Central memory CD8-positive, alpha-beta T cell (primary cell): ENCODE data around the gene MTHFR.

Source experiments
- ATAC-seq: fragments of 150-1000 bp; cut with Tn5 transposase; replicated peaks from 2 replicates; pipeline ENCODE4 v1.10.0; 2022; ENCODE audit warnings: mild to moderate bottlenecking, moderate FRiP score, moderate number of reproducible peaks; ENCODE audit not compliant: poor library complexity, severe bottlenecking; ENCODE audit errors: extremely low read depth
- DNase-seq, 2 donors: peaks; one replicate each; pipeline ENCODE4 v3.0.0; 2021; ENCODE audit warnings: low spot score in 2 of 2
- H3K27ac Mint-ChIP-seq: one replicate; pipeline ENCODE4 v1.8.0; 2022; ENCODE audit warnings: low read depth, mild to moderate bottlenecking, moderate library complexity, mixed read lengths
- H3K27me3 Mint-ChIP-seq: one replicate; pipeline ENCODE4 v1.8.0; 2022; ENCODE audit warnings: mixed read lengths
- H3K36me3 Mint-ChIP-seq: one replicate; pipeline ENCODE4 v1.8.0; 2022; ENCODE audit warnings: mild to moderate bottlenecking, moderate library complexity, mixed read lengths; ENCODE audit not compliant: insufficient read depth
- H3K4me1 Mint-ChIP-seq: one replicate; pipeline ENCODE4 v1.8.0; 2022; ENCODE audit warnings: mixed read lengths
- H3K4me3 Mint-ChIP-seq: one replicate; pipeline ENCODE4 v1.8.0; 2022; ENCODE audit warnings: mild to moderate bottlenecking, moderate library complexity, mixed read lengths
- H3K9me3 Mint-ChIP-seq: one replicate; pipeline ENCODE4 v1.8.0; 2022; ENCODE audit warnings: mixed read lengths

The MTHFR gene

DNA sequence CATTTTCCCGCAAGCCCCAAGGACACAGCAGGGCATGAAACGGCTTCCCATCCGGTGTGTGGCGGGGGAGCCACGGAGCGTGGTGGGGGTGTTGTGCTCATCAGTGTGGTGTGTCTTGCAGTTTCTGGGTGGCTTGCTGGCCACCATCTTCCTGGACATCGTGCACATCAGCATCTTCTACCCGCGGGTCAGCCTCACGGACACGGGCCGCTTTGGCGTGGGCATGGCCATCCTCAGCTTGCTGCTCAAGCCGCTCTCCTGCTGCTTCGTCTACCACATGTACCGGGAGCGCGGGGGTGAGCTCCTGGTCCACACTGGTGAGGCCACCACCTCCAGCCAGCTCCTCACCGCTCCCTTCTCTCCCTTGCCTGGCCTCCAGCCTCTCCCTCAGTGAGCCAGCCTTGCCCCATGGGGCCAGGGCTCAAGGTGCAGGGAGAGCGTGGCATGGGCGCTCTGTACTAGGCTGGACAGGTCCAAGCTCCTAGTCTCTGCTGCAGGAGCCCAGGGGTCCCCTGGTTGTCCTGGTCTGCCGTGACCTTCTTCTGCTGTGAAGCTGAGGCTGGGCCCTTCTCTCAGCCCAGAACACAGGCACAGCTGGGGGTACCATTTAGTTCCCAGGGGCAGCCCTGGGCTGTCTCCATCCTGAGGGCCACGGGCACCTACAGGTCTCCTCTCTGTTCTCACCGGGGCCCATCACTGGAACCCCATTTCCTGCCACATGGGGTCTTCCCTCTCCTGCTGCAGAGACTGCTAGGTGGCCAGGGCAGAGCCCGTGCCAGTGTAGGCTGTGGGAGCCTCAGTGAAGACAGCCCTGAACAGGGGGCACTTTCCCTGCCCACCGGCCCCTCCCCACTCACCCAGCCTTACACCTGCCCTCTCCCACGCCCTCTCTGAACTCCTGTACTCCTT is 57.2 kb downstream of the MTHFR start:
- peaks cover 11% of the 10 kb centered on the region for H3K36me3 Mint-ChIP-seq

DNA sequence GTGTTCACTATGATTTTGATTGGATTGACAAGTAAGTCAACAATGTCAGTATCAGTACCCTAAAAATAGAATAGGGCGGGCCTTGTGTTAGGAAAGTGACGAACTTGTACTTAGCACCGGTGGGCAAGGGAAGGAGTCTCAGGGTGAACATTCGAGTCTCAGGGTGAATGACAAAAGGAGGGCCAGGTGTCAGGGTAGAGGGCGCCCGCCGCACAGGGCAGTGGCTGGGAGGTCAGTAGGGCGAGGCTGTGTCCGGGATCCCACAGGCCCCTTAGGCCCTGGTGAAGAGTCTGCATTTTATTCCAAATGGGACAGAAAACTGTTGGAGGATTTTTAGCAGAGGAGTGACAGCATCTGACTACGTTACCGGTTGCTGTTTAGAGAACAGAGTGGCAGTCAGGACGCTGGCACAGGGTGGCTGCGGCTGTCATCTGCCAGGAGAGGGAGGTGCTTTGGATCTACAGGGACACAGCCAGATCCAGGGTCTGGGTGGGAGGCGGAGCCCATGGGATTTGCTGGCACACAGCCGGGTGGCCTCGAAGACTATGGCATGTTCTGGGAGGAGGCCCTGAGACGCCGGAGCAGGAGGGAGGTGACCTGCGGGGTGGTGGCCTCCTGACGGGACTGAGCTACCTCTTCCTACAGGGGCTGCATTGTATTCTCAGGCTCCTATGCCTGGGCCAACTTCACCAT is 58.8 kb downstream of the MTHFR start:
- peak overlapping the region; percentile 50 for H3K27ac Mint-ChIP-seq
- no peaks in the 10 kb centered on the region for H3K27me3 Mint-ChIP-seq
- H3K4me3 Mint-ChIP-seq: no peak overlapping the region
- peaks cover 11% of the 10 kb centered on the region for H3K36me3 Mint-ChIP-seq
- ATAC-seq: no peak
- no peak for DNase-seq
- no peaks in the 10 kb centered on the region for H3K9me3 Mint-ChIP-seq
- peaks cover 44% of the 10 kb centered on the region for H3K4me1 Mint-ChIP-seq

More for the DNA sequence above, 57.2 kb downstream of the MTHFR start:
- H3K27me3 Mint-ChIP-seq: no peaks in the 10 kb centered on the region
- no peaks in the 10 kb centered on the region for H3K9me3 Mint-ChIP-seq
- DNase-seq: no peak
- ATAC-seq: no peak
- peak overlapping the region; percentile 67 for H3K27ac Mint-ChIP-seq
- H3K4me3 Mint-ChIP-seq: no peak overlapping the region
- peaks cover 41% of the 10 kb centered on the region for H3K4me1 Mint-ChIP-seq

DNA sequence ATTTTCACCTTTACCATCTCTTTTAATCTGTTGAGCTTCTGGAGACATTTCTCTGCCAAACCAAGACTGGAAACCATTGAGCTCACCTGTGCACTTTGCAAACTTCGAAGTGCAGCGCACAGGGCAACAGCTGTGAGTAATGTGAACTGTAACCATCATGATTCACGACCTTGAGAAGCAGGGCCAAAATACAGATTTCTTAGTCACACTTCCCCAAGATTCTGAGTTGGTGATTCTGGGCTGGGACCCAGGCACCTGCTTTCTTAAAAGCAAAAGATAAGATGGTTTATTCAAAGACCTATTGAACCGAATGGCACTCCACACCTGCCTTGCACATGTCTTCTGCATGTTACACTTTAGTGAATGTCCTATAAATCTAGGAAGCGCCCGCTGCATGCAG is 59.7 kb downstream of the MTHFR start:
- Mint-ChIP-seq H3K4me3 (no peak overlapping the region), H3K9me3 (no peaks in the 10 kb centered on the region), H3K4me1 (peaks cover 52% of the 10 kb centered on the region), H3K27me3 (no peaks in the 10 kb centered on the region), H3K36me3 (peaks cover 11% of the 10 kb centered on the region), H3K27ac (peak overlapping the region; percentile 51)
- no peak for DNase-seq
- no peak for ATAC-seq

DNA sequence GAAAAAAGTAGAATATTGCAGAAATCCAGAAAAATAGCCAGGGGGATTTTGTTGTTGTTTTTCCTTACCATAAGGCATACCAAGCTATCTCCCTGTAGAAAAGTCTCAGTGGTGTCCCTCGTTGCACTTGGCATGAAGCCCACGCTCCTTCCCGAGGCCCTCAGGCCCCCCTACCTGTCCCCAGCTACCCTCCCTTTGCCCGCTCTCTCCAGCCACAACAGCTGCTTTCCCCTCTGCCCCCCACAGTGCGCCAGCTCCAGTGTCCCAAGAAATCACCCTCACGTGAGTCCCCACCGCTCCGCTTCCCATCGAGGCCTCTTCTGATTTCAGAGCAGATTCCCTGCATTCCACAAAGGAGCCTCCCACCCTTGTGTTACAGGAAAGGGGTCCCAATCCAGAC is 61.5 kb downstream of the MTHFR start:
- H3K27me3 Mint-ChIP-seq: no peaks in the 10 kb centered on the region
- H3K9me3 Mint-ChIP-seq: no peaks in the 10 kb centered on the region
- peaks cover 9% of the 10 kb centered on the region for H3K36me3 Mint-ChIP-seq
- no peak overlapping the region for H3K4me3 Mint-ChIP-seq
- DNase-seq (no peak), ATAC-seq (no peak)
- no peak overlapping the region for H3K27ac Mint-ChIP-seq
- H3K4me1 Mint-ChIP-seq: peaks cover 68% of the 10 kb centered on the region

DNA sequence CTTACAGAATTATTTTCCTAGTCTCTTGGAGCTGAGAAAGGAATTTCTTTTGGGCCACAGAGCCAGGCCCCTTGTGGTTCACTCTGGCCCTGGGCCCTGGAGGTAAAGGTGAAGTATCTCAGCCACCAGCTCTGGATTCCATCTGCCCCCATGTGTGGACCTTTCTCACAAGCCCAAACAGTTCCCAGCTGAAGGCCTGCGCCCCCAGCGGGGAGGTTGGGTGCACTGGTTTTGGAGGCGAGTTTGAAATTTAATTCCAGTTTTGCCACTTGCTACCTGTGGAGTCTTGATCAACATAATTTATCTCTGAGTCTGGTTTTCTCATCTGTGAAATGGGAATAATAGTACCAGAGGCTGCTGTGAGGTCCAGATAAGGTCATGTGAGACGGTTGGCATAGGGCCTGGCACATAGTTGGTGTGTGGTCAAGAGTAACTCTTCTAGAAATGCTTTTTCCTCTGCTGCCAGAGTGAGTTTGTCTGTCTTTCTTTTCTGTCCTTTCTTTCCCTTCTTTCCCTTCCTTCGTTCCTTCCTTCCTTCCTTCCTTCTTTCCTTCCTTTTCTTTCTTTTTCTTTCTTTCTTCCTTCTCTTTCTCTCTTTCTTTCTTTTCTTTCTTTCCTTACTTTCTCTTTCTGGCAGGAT is 63.7 kb downstream of the MTHFR start:
- peak overlapping the region; percentile 72 for H3K4me3 Mint-ChIP-seq
- H3K4me1 Mint-ChIP-seq: peaks cover 81% of the 10 kb centered on the region
- peak overlapping the region; percentile 58 for H3K27ac Mint-ChIP-seq
- H3K9me3 Mint-ChIP-seq: no peaks in the 10 kb centered on the region
- no peaks in the 10 kb centered on the region for H3K27me3 Mint-ChIP-seq
- peaks cover 9% of the 10 kb centered on the region for H3K36me3 Mint-ChIP-seq
- ATAC-seq (no peak), DNase-seq (no peak)

DNA sequence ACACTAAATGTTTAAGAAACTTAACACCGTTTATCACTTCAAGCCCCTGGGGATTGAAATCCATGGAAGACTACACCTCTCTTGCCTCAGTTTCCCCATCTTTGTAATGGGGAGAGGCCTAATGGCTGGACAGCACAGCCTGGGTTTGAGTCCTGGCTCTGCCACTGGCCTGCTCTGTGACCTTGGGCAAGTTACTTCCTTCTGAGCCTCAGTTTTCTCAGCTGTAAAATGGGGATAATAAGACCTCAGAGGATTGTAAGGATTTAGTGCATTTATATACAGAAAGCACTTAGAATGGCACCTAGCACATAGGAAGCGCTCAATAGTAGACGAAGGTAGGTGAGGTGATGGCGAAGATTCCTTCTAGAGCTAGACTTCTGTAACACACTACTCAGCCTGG is 64.3 kb downstream of the MTHFR start:
- no peaks in the 10 kb centered on the region for H3K27me3 Mint-ChIP-seq
- ATAC-seq: no peak
- DNase-seq: no peak
- H3K4me3 Mint-ChIP-seq: peak overlapping the region; percentile 72
- peaks cover 9% of the 10 kb centered on the region for H3K36me3 Mint-ChIP-seq
- peaks cover 80% of the 10 kb centered on the region for H3K4me1 Mint-ChIP-seq
- H3K9me3 Mint-ChIP-seq: no peaks in the 10 kb centered on the region
- peak overlapping the region; percentile 51 for H3K27ac Mint-ChIP-seq

DNA sequence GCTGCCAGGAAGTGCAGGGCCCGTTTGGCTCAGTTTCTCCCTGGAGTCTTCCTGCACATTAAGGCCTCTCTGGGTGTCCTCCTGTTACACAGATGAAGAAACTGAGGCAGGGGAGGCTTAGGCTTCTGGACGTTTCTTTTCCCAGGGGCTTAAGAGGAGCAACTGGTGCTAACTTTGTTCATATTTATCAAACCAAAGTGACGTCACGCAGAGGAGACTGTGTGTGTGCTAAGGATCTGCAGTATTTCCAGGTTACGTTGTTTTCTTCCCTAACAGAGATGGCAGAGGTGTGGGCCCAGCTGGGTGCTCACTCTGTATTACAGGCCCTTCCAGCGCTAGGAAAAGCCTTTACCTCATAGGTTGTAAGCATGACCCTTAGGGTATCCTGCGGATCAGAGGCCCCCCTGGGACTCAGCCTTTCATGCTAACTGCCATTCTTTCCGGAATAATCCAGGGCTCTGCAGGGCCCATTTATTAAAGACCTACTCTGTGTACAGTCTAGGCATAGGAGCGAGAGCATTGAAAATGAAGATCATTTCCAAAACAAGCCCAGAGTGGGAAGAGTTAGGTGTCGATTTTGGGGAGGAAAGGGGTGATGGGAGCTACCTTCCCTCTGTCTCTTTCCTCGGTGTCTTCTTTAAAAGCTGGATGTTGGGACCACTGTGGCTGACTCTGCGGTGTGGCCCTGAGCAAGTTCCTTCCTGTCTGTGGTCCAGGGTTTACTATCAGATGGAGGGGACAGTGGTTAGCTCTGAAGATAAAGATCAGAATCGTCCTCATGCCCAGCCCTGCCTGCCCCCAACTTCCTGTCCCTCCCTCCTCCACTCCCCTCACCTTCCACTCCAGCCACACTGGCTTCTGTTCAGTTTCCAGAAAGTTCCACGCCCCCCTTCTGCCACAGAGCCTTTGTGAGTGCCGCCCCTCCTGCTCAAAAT is 65.2 kb downstream of the MTHFR start:
- peak in 1 of 2 donors; percentile 19 for DNase-seq
- Mint-ChIP-seq H3K36me3 (peaks cover 13% of the 10 kb centered on the region), H3K4me3 (peak overlapping the region; percentile 72)

DNA sequence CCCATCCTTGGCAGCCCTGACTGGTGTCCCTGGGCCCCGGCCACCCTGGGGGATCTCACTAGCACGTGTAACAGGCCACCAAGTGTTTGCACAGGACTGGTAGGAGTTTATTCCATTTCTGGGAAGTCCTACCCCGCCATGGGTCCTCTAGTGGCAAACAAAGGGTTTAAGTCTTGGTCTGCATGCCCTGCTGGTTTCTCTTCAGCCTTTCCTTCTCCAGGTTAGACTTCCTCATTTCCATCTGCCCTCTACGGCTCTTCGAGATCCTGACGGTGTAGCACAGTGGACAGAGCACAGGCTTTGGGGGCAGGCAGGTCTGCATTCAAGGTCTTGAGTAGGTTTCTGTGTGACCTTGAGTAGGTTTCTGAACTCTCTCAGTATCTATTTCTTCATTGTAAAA is 67.0 kb downstream of the MTHFR start:
- no peak for ATAC-seq
- Mint-ChIP-seq H3K9me3 (no peaks in the 10 kb centered on the region), H3K36me3 (peaks cover 10% of the 10 kb centered on the region), H3K4me3 (no peak overlapping the region), H3K27me3 (no peaks in the 10 kb centered on the region), H3K27ac (no peak overlapping the region), H3K4me1 (peaks cover 78% of the 10 kb centered on the region)
- no peak for DNase-seq

More for the DNA sequence above, 65.2 kb downstream of the MTHFR start:
- peak overlapping the region; percentile 51 for H3K27ac Mint-ChIP-seq
- H3K4me1 Mint-ChIP-seq: peaks cover 79% of the 10 kb centered on the region
- ATAC-seq: peak; percentile 13
- no peaks in the 10 kb centered on the region for H3K9me3 Mint-ChIP-seq
- H3K27me3 Mint-ChIP-seq: no peaks in the 10 kb centered on the region

DNA sequence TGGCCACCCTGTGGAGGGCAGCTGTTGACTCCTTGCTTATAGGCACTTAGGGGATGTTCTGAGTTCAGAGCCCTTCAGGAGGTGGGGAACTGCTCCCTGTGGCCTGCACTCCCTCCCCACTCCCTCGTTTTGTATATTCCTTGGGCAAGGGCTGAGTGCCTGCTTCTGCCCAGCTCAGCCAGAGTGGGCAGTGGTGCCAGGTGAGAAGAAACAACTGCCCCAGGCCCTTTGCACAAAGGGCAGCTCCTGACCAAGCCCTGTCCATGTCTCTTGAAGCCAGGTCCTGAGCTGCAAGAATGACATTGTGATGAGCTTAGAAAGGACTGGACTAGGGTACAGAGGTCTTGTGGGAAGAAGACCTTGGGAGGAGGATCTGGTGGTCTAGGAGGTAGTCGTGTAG is 67.7 kb downstream of the MTHFR start:
- H3K4me3 Mint-ChIP-seq: peak overlapping the region; percentile 99
- no peaks in the 10 kb centered on the region for H3K9me3 Mint-ChIP-seq
- no peaks in the 10 kb centered on the region for H3K27me3 Mint-ChIP-seq
- H3K36me3 Mint-ChIP-seq: peaks cover 10% of the 10 kb centered on the region
- H3K4me1 Mint-ChIP-seq: peaks cover 76% of the 10 kb centered on the region
- no peak for ATAC-seq
- no peak for DNase-seq
- H3K27ac Mint-ChIP-seq: no peak overlapping the region

DNA sequence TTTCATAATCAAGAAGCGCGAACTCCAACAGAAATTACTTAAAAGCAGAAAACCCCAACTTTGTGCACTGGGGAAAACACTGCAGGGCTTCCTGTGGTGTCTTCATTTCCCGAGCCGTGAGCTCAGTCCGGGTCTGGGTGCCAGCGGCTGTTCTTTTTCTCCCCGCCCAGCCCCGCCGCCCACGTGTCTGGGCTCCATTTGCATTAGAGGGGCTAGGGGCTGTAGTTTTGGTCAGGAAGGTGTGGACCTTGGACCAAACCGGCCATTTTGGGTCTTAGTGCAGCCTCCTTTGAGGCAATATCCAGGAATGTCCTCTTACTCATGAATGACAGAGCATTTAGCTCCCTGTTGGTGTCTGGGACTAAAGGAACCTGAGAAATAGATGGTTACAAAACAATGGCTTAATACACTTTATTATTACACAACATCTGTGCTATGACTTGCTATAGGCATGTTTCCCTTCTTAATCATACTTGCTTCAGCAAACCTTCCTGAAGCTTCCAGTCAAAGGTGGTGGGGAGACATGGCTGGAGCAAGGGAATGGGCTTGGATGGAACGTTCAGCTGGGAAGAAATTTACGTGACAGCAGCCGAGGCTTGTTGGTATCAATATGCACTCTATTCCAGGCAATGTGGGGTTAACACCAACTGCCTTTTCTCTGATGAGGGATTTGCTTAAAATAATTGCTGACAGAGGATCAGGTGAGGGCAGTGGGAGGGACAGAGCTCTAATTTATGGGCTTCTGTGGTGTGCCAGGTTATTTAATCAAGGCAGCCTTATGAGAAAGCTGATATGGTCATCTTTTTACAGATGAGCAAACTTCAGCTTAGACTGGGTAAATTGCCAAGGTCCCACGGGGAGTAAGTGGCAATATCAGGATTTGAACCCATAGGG is 68.8 kb downstream of the MTHFR start:
- Mint-ChIP-seq H3K27ac (no peak overlapping the region), H3K27me3 (no peaks in the 10 kb centered on the region), H3K36me3 (peaks cover 10% of the 10 kb centered on the region), H3K4me3 (peak overlapping the region; percentile 99), H3K9me3 (no peaks in the 10 kb centered on the region), H3K4me1 (peaks cover 67% of the 10 kb centered on the region)
- ATAC-seq: peak; percentile 72
- no peak for DNase-seq
